ENCODE data around the gene MSI2.

The MSI2 gene

GRCh38 chr17:57726838-57727237, 470.5 kb downstream of the MSI2 start:
- no peak for TF ChIP-seq CTCF (conservative IDR thresholded peaks at IDR 0.05)
- H3K27ac ChIP-seq: no peak overlapping the region

GRCh38 chr17:57727630-57728175, 471.4 kb downstream of the MSI2 start:
- TF ChIP-seq CTCF (conservative IDR thresholded peaks at IDR 0.05): no peak
- no peak overlapping the region for H3K27ac ChIP-seq

- no peak overlapping the region for H3K27ac ChIP-seq
- no peak for TF ChIP-seq CTCF (conservative IDR thresholded peaks at IDR 0.05)
Observed at GRCh38 chr17:57730026-57730701, 473.8 kb downstream of the MSI2 start.

- no peak overlapping the region for H3K27ac ChIP-seq
- TF ChIP-seq CTCF (conservative IDR thresholded peaks at IDR 0.05): no peak
Observed at GRCh38 chr17:57732062-57732461, 475.7 kb downstream of the MSI2 start.

GRCh38 chr17:57733085-57733484, 476.8 kb downstream of the MSI2 start:
- no peak for TF ChIP-seq CTCF (conservative IDR thresholded peaks at IDR 0.05)

More at GRCh38 chr17:57733085-57733484, 476.8 kb downstream of the MSI2 start:
- no peak overlapping the region for H3K27ac ChIP-seq

Data from VCaP (cell line).